ENCODE results near the gene HOTAIR. TPM values are rescaled to one million over a fixed set of nuclear protein-coding genes. Genes with fewer than 3 reads are reported as not detected.

The HOTAIR gene
- total RNA-seq, 1 experiment from 2014 or later: not detected

GRCh38 chr12:53985994-53986685 is 11.4 kb upstream of the HOTAIR start:
- Histone ChIP-seq H3K14ac (ENCODE audit: insufficient read depth, low read length) (no peak overlapping the region; the same call in 1 of the 2 replicates), H4K8ac (replicated peaks; ENCODE audit: insufficient read length, low read depth, low read length) (no peak overlapping the region), H3K4ac (ENCODE audit: low read depth, low read length) (no peak overlapping the region), H3K56ac (ENCODE audit: insufficient read length, low read depth, low read length) (no peak overlapping the region), H2BK5ac (ENCODE audit: insufficient read length, low read length) (no peak overlapping the region), H3K27me3 (ENCODE audit: insufficient read depth, low read length) (peaks cover 96% of the 10 kb centered on the region), H2AK5ac (ENCODE audit: insufficient read length, low read length) (no peak overlapping the region), H3K79me2 (ENCODE audit: insufficient read depth, low read length) (no peaks in the 10 kb centered on the region), H4K20me1 (ENCODE audit: control insufficient read depth, insufficient read depth, insufficient read length) (no peaks in the 10 kb centered on the region), H2BK120ac (ENCODE audit: low read depth, low read length, poor library complexity, severe bottlenecking) (no peak overlapping the region), H4K5ac (ENCODE audit: insufficient read length, low read depth, low read length) (no peak overlapping the region), H3K23ac (ENCODE audit: insufficient read length, low read depth, low read length) (no peak overlapping the region), H3K18ac (ENCODE audit: insufficient read length, low read depth, low read length) (no peak overlapping the region), H3K79me1 (ENCODE audit: insufficient read depth, low read depth, low read length, poor library complexity, severe bottlenecking) (no peaks in the 10 kb centered on the region), H3K4me1 (ENCODE audit: insufficient read depth, low read length) (no peaks in the 10 kb centered on the region), H3K4me2 (ENCODE audit: insufficient read depth, insufficient read length, low read length) (peak overlapping the region; percentile 10), H3K9ac (ENCODE audit: extremely low read depth, insufficient read length, low read length) (no peak overlapping the region), H2BK20ac (ENCODE audit: low read depth, low read length, poor library complexity, severe bottlenecking) (no peak overlapping the region), H4K91ac (ENCODE audit: insufficient read length, low read depth, low read length) (no peak overlapping the region), H3K27ac (ENCODE audit: insufficient read length, low read depth, low read length) (no peak overlapping the region), H3K9me3 (ENCODE audit: control insufficient read depth, low read depth, low read length) (no peaks in the 10 kb centered on the region), H2AFZ (ENCODE audit: low read length) (no peak overlapping the region), H2BK12ac (ENCODE audit: insufficient read length, low read depth, low read length) (no peak overlapping the region), H2BK15ac (ENCODE audit: low read depth, low read length) (no peak overlapping the region), H3K23me2 (ENCODE audit: insufficient read length, low read depth, low read length, poor library complexity, severe bottlenecking) (no peaks in the 10 kb centered on the region), H3T11ph (ENCODE audit: low read length) (no peak overlapping the region)
- H3K9me3 Mint-ChIP-seq: peaks cover 3 to 11% of the 10 kb centered on the region in 2 experiments; a peak in 4 of 5 replicates
- no peaks in the 10 kb centered on the region; a peak in 2 of 7 replicates for H3K36me3 Mint-ChIP-seq (ENCODE audit: insufficient read depth in 1 of 3, low read depth in 3 of 3)
- H3K27me3 Mint-ChIP-seq (ENCODE audit: low read depth): peaks cover 100% of the 10 kb centered on the region
- DNase-seq: peak; percentile 65
- TF ChIP-seq CTCF (conservative IDR thresholded peaks at IDR 0.05): no peak
- no CpG with 5 or more reads among the region's 50 CpGs for WGBS (ENCODE audit: extremely low coverage, insufficient read length, low lambda C conversion rate)
- H3K27ac Mint-ChIP-seq: no peak overlapping the region
- H3K4me1 Mint-ChIP-seq: peaks cover 3 to 11% of the 10 kb centered on the region in 2 experiments; a peak in 2 of 4 replicates
- peak overlapping the region in 1 of 2 experiments; percentile 60; a peak in 2 of 5 replicates for H3K4me3 Mint-ChIP-seq
